Natural killer cell (primary cell): Measurements from ENCODE around the gene TMEFF1. TPM values are rescaled to one million over a fixed set of nuclear protein-coding genes. Genes with fewer than 3 reads are reported as not detected.

ENCODE experiments used
- ATAC-seq, 3 donors: fragments of 150-1000 bp in 2 of 3; fragments of 200-7000 bp in 1 of 3; cut with Tn5 transposase; 1 replicate in 1 of 3; 2 replicates in 2 of 3; pipeline ENCODE4 v1.10.0; 2021; ENCODE audit warnings: mild to moderate bottlenecking in 2 of 3, moderate library complexity in 2 of 3
- DNase-seq, 2 donors: peaks; one replicate each; pipeline versions ENCODE4 v3.0.0 to v3.0.0-alpha.2; 2013 to 2021; ENCODE audit warnings: mixed read lengths in 1 of 2
- H3K27ac ChIP-seq: one replicate; pipeline ENCODE4 v1.5.1; 2013; ENCODE audit warnings: mild to moderate bottlenecking, low read length
- H3K27me3 ChIP-seq: one replicate; pipeline ENCODE4 v1.6.1; 2013; ENCODE audit warnings: low read length; ENCODE audit not compliant: control insufficient read depth, insufficient read depth
- H3K36me3 ChIP-seq: one replicate; pipeline ENCODE4 v1.6.1; 2013; ENCODE audit warnings: low read length; ENCODE audit not compliant: control insufficient read depth, insufficient read depth
- H3K4me1 ChIP-seq: one replicate; pipeline ENCODE4 v1.6.1; 2013; ENCODE audit warnings: low read length; ENCODE audit not compliant: control insufficient read depth, insufficient read depth
- H3K4me3 ChIP-seq: one replicate; pipeline ENCODE4 v1.5.1; 2013; ENCODE audit warnings: low read length
- H3K9me3 ChIP-seq: one replicate; pipeline ENCODE4 v1.6.1; 2013; ENCODE audit warnings: low read length; ENCODE audit not compliant: control insufficient read depth, insufficient read depth
- H3K27ac Mint-ChIP-seq, 2 donors: one replicate each; pipeline ENCODE4 v1.8.0; 2022; ENCODE audit warnings: mild to moderate bottlenecking in 2 of 2, mixed read lengths in 2 of 2, moderate library complexity in 1 of 2
- H3K27me3 Mint-ChIP-seq, 2 donors: one replicate each; pipeline ENCODE4 v1.8.0; 2022; ENCODE audit warnings: low read depth in 2 of 2, mixed read lengths in 2 of 2
- H3K36me3 Mint-ChIP-seq: one replicate; pipeline ENCODE4 v1.8.0; 2022; ENCODE audit warnings: mixed read lengths
- H3K4me1 Mint-ChIP-seq, 2 donors: one replicate each; pipeline ENCODE4 v1.8.0; 2022; ENCODE audit warnings: mixed read lengths in 2 of 2
- H3K4me3 Mint-ChIP-seq: one replicate; pipeline ENCODE4 v1.8.0; 2022; ENCODE audit warnings: mild to moderate bottlenecking, moderate library complexity, mixed read lengths
- H3K9me3 Mint-ChIP-seq, 2 donors: one replicate each; pipeline ENCODE4 v1.8.0; 2022; ENCODE audit warnings: mixed read lengths in 2 of 2
- WGBS: methylation state at CpG from one replicate; pipeline ENCODE4 v1.1.7; 2013; ENCODE audit warnings: missing lambda C conversion rate; ENCODE audit not compliant: insufficient coverage; 5-methylcytosine and 5-hydroxymethylcytosine counted together
- intact Hi-C: fragments of 100-400 bp; cut with micrococcal nuclease; formaldehyde crosslinking; loops from one replicate; pipeline ENCODE4 v1.14.2; 2022
- total RNA-seq, 4 donors: library from RNA; stranded (reverse); fragments of 120-200 nt in 1 of 4; gene quantifications; one replicate each; pipeline versions ENCODE4 v1.2.3 to v1.2.4, GENCODE V29; 2013 to 2022
- TF ChIP-seq, protein P1 (sequence below): fragments of 200-600 bp; IDR thresholded peaks from one replicate; pipeline ENCODE4 v1.8.0; 2022; ENCODE audit warnings: antibody characterized with exemption

TMEFF1 gene
- total RNA-seq, 3 donors from 2014 or later (not counting 1 experiment from before 2014, with no cell fraction given) = 0.18 TPM; not detected in 2

DNA sequence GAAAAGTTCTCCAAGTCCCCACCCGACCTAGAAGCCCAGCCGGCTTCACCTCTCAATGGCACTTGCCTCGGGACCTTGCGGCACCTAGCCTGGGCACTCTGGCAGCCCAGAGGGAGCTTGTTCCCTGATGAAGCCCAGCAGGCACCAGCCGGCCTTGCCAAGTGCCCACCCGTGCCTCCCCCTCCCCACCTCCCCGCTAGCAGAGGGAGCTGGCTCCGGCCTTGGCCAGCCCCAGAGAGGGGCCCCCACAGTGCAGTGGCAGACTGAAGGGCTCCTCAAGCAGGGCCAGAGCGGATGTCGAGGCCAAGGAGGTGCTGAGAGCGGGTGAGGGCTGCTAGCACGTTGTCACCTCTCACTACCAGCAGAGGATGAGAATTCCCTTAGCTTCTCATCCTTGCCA lies 67.4 kb downstream of the TMEFF1 start:
- no peaks in the 10 kb centered on the region for H3K36me3 Mint-ChIP-seq
- 92% methylated on average over 10 of the region's 12 CpGs for WGBS
- Histone ChIP-seq H3K27me3 (no peaks in the 10 kb centered on the region), H3K9me3 (peaks cover 7% of the 10 kb centered on the region), H3K4me1 (no peaks in the 10 kb centered on the region), H3K4me3 (no peak overlapping the region), H3K27ac (no peak overlapping the region), H3K36me3 (no peaks in the 10 kb centered on the region)
- ATAC-seq (no peak), DNase-seq (no peak)
- no peaks in the 10 kb centered on the region for H3K27me3 Mint-ChIP-seq
- no peaks in the 10 kb centered on the region for H3K4me1 Mint-ChIP-seq
- no peak overlapping the region for H3K4me3 Mint-ChIP-seq
- intact Hi-C loops = no loop called here
- H3K27ac Mint-ChIP-seq = no peak overlapping the region
- TF ChIP-seq, protein P1, sequence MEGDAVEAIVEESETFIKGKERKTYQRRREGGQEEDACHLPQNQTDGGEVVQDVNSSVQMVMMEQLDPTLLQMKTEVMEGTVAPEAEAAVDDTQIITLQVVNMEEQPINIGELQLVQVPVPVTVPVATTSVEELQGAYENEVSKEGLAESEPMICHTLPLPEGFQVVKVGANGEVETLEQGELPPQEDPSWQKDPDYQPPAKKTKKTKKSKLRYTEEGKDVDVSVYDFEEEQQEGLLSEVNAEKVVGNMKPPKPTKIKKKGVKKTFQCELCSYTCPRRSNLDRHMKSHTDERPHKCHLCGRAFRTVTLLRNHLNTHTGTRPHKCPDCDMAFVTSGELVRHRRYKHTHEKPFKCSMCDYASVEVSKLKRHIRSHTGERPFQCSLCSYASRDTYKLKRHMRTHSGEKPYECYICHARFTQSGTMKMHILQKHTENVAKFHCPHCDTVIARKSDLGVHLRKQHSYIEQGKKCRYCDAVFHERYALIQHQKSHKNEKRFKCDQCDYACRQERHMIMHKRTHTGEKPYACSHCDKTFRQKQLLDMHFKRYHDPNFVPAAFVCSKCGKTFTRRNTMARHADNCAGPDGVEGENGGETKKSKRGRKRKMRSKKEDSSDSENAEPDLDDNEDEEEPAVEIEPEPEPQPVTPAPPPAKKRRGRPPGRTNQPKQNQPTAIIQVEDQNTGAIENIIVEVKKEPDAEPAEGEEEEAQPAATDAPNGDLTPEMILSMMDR = no peak
- peaks cover 0 to 2% of the 10 kb centered on the region in 2 donors for H3K9me3 Mint-ChIP-seq

DNA sequence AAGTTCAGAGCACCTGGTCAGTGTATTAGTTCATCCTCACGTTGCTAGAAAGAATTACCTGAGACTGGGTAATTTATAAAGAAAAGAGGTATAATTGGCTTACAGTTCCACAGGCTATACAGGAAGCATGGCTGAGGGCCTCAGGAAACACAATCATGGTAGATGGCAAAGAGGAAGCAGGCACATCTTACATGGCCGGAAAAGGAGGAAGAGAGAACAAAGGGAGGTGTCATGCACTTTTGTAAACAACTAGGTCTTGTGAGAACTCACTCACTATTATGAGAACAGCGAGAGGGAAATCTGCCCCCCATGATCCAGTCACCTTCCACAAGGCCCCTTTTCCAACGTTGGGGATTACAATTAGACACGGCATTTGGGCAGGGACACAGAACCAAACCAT lies 76.1 kb downstream of the TMEFF1 start:
- no peak for DNase-seq
- Mint-ChIP-seq H3K27me3 (no peaks in the 10 kb centered on the region), H3K4me3 (no peak overlapping the region), H3K9me3 (peaks cover 0 to 2% of the 10 kb centered on the region in 2 donors), H3K4me1 (no peaks in the 10 kb centered on the region), H3K36me3 (no peaks in the 10 kb centered on the region), H3K27ac (no peak overlapping the region)
- H3K27ac ChIP-seq = no peak overlapping the region
- H3K4me3 ChIP-seq = no peak overlapping the region
- no peaks in the 10 kb centered on the region for H3K27me3 ChIP-seq
- TF ChIP-seq, protein P1 = no peak
- intact Hi-C loops = no loop called here
- peaks cover 8% of the 10 kb centered on the region for H3K9me3 ChIP-seq
- 71% methylated on average over 3 of the region's 5 CpGs for WGBS
- no peaks in the 10 kb centered on the region for H3K4me1 ChIP-seq
- H3K36me3 ChIP-seq = no peaks in the 10 kb centered on the region
- no peak for ATAC-seq

DNA sequence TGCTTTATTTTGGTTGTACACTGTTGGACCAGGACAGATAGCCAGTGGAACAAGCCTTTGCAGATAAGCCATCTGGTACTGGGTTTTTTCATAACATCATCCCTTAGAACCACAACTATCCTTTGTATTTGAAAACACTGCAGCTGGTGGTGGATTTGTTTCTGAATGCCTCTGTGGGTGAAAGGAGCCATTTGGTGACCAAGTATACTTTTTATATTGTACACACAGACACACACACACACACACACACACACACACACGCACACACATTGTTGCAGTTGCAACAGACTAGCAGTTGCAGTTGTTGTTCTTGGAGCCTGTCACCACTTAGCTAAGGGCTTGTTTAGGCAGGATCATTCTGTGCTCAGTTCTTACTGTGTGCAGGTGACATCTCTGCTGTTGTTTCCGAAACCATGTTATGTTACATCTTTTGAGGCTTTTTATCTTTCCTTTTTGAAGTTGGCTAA lies 82.0 kb downstream of the TMEFF1 start:
- ATAC-seq = no peak
- Mint-ChIP-seq H3K9me3 (no peaks in the 10 kb centered on the region), H3K27me3 (no peaks in the 10 kb centered on the region), H3K27ac (no peak overlapping the region), H3K36me3 (no peaks in the 10 kb centered on the region), H3K4me3 (no peak overlapping the region), H3K4me1 (no peaks in the 10 kb centered on the region)
- intact Hi-C loops = no loop called here
- Histone ChIP-seq H3K9me3 (no peaks in the 10 kb centered on the region), H3K27ac (no peak overlapping the region), H3K27me3 (no peaks in the 10 kb centered on the region), H3K4me3 (no peak overlapping the region), H3K4me1 (no peaks in the 10 kb centered on the region), H3K36me3 (no peaks in the 10 kb centered on the region)
- DNase-seq = no peak
- WGBS = 63% methylated on average over 2 of the region's 2 CpGs
- TF ChIP-seq, protein P1 = no peak

DNA sequence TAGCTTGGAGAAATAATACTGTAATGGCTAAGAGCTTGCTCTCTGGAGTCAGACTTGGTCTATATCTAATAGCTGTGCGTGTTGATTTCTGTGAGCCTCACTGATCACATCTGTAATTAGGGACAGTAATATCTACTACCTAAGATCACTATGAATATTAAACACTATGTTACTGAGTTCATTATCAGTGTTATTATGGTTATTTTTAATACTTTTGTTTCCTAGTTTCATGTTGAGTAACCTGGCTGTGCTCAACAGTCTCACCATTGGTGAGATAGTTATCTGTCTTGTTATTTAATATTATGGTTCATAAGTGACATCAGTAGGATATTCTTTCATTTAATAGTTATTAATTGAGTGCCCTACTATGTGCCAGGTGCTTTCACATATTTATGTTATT lies 82.5 kb downstream of the TMEFF1 start:
- Histone ChIP-seq H3K27ac (no peak overlapping the region), H3K9me3 (no peaks in the 10 kb centered on the region), H3K27me3 (no peaks in the 10 kb centered on the region), H3K4me3 (no peak overlapping the region), H3K4me1 (no peaks in the 10 kb centered on the region), H3K36me3 (no peaks in the 10 kb centered on the region)
- intact Hi-C loops = no loop called here
- TF ChIP-seq, protein P1 = no peak
- H3K9me3 Mint-ChIP-seq = no peaks in the 10 kb centered on the region
- H3K27ac Mint-ChIP-seq = no peak overlapping the region
- WGBS = no CpG with 5 or more reads among the region's 1 CpG
- no peak overlapping the region for H3K4me3 Mint-ChIP-seq
- no peaks in the 10 kb centered on the region for H3K36me3 Mint-ChIP-seq
- no peaks in the 10 kb centered on the region for H3K27me3 Mint-ChIP-seq
- ATAC-seq (no peak), DNase-seq (no peak)
- no peaks in the 10 kb centered on the region for H3K4me1 Mint-ChIP-seq
